Liver (tissue), 9 donors: Measurements from ENCODE around the gene FA2H. TPM values are rescaled to one million over a fixed set of nuclear protein-coding genes. Genes with fewer than 3 reads are reported as not detected.

ENCODE experiments used
- DNase-seq: peaks from one replicate; pipeline ENCODE4 v3.0.0-alpha.2; 2017; ENCODE audit warnings: low spot score
- H3K27ac ChIP-seq, 2 donors: one replicate each; pipeline ENCODE4 v1.7.0; 2013; ENCODE audit warnings: inconsistent platforms in 2 of 2, low read length in 2 of 2, control low read depth in 1 of 2, low read depth in 1 of 2, mild to moderate bottlenecking in 1 of 2
- H3K27me3 ChIP-seq, 4 donors: one replicate each; pipeline versions ENCODE4 v1.6.1 to v1.7.0; 2013; ENCODE audit warnings: low read length in 3 of 4, inconsistent platforms in 1 of 4, mild to moderate bottlenecking in 1 of 4, moderate library complexity in 1 of 4; ENCODE audit not compliant: control insufficient read depth in 4 of 4, insufficient read depth in 4 of 4
- H3K36me3 ChIP-seq, 4 donors: one replicate each; pipeline versions ENCODE4 v1.6.1 to v1.7.0; 2013; ENCODE audit warnings: low read length in 3 of 4, mild to moderate bottlenecking in 3 of 4, low read depth in 1 of 4, moderate library complexity in 1 of 4; ENCODE audit not compliant: control insufficient read depth in 4 of 4, insufficient read depth in 3 of 4
- H3K4me1 ChIP-seq, 4 donors: one replicate each; pipeline versions ENCODE4 v1.6.1 to v1.7.0; 2013; ENCODE audit warnings: low read length in 3 of 4, mild to moderate bottlenecking in 3 of 4, moderate library complexity in 1 of 4; ENCODE audit not compliant: control insufficient read depth in 4 of 4, insufficient read depth in 4 of 4
- H3K4me3 ChIP-seq, 3 donors: one replicate each; pipeline versions ENCODE4 v1.6.1 to v1.7.0; 2013; ENCODE audit warnings: low read length in 3 of 3, control low read depth in 1 of 3, low read depth in 1 of 3, mild to moderate bottlenecking in 1 of 3
- H3K9ac ChIP-seq, 2 donors: one replicate each; pipeline ENCODE4 v1.7.0; 2013; ENCODE audit warnings: low read length in 2 of 2, mild to moderate bottlenecking in 2 of 2, moderate library complexity in 2 of 2, control low read depth in 1 of 2, low read depth in 1 of 2
- H3K9me3 ChIP-seq, 4 donors: one replicate each; pipeline versions ENCODE4 v1.6.1 to v1.7.0; 2013; ENCODE audit warnings: low read length in 3 of 4; ENCODE audit not compliant: control insufficient read depth in 4 of 4
- EGR1 ChIP-seq, 2 donors: IDR thresholded peaks; 2 replicates each; pipeline ENCODE4 v1.6.1; 2016 to 2018; ENCODE audit warnings: antibody characterized with exemption in 2 of 2, low read depth in 2 of 2
- FOXA1 ChIP-seq: IDR thresholded peaks from 2 replicates; pipeline ENCODE4 v1.6.1; 2016; ENCODE audit warnings: antibody characterized with exemption
- FOXA2 ChIP-seq: IDR thresholded peaks from 2 replicates; pipeline ENCODE4 v1.6.1; 2016; ENCODE audit warnings: antibody characterized with exemption
- GABPA ChIP-seq, 2 donors: IDR thresholded peaks in 1 of 2; conservative IDR thresholded peaks in 1 of 2; 2 replicates each; pipeline ENCODE4 v1.6.1; 2016; ENCODE audit warnings: antibody characterized with exemption in 2 of 2, mild to moderate bottlenecking in 1 of 2, moderate library complexity in 1 of 2
- HNF4A ChIP-seq, 2 donors: conservative IDR thresholded peaks; 2 replicates each; pipeline ENCODE4 v1.6.1; 2016; ENCODE audit warnings: antibody characterized with exemption in 2 of 2, mild to moderate bottlenecking in 2 of 2
- HNF4G ChIP-seq: IDR thresholded peaks from 2 replicates; pipeline ENCODE4 v1.6.1; 2016; ENCODE audit warnings: antibody characterized with exemption
- JUND ChIP-seq, 2 donors: IDR thresholded peaks; 2 replicates each; pipeline ENCODE4 v1.6.1; 2016; ENCODE audit warnings: antibody characterized with exemption in 2 of 2
- NR2F2 ChIP-seq: IDR thresholded peaks from 2 replicates; pipeline ENCODE4 v1.6.1; 2016; ENCODE audit warnings: antibody characterized with exemption
- RAD21 ChIP-seq, 2 donors: IDR thresholded peaks; 2 replicates each; pipeline ENCODE4 v1.6.1; 2016; ENCODE audit warnings: antibody characterized with exemption in 2 of 2, mild to moderate bottlenecking in 2 of 2
- RXRA ChIP-seq, 2 donors: IDR thresholded peaks; 2 replicates each; pipeline ENCODE4 v1.6.1; 2017 to 2018; ENCODE audit warnings: antibody characterized with exemption in 2 of 2, mild to moderate bottlenecking in 1 of 2
- SP1 ChIP-seq: IDR thresholded peaks from 2 replicates; pipeline ENCODE4 v1.6.1; 2018; ENCODE audit warnings: antibody characterized with exemption, mild to moderate bottlenecking
- TAF1 ChIP-seq: conservative IDR thresholded peaks from 2 replicates; pipeline ENCODE4 v1.6.1; 2016; ENCODE audit warnings: antibody characterized with exemption, mild to moderate bottlenecking
- YY1 ChIP-seq: IDR thresholded peaks from 2 replicates; pipeline ENCODE4 v1.6.1; 2016; ENCODE audit warnings: antibody characterized with exemption, mild to moderate bottlenecking
- WGBS: extraction: QIAGEN DNeasy Blood & Tissue Kit; methylation state at CpG from one replicate; pipeline ENCODE4 v1.1.7; 2013; 5-methylcytosine and 5-hydroxymethylcytosine counted together
- polyA plus RNA-seq, 2 donors: library from polyadenylated mRNA; stranded (reverse) in 1 of 2; unstranded in 1 of 2; fragments of 200-250 nt in 1 of 2; fragments of >200 nt in 1 of 2; fragmentation: Nextera tagmentation in 1 of 2; extraction: Ambion mirVana in 1 of 2; gene quantifications; one replicate each; pipeline versions ENCODE4 v1.2.1 to v1.2.3, GENCODE V29; 2013 to 2015
- total RNA-seq, 2 donors: library from RNA; depleted of rRNA; stranded (reverse); fragments of >200 nt; gene quantifications; one replicate each; pipeline ENCODE4 v1.2.3, GENCODE V29; 2014
- TF ChIP-seq, protein P1 (sequence below): IDR thresholded peaks from 2 replicates; pipeline ENCODE4 v1.6.1; 2016; ENCODE audit warnings: antibody characterized with exemption, mild to moderate bottlenecking
- TF ChIP-seq, protein P2 (sequence below): fragments of 150-350 bp; IDR thresholded peaks from 2 replicates; pipeline ENCODE4 v1.5.1; 2017; ENCODE audit warnings: improper control_type of control experiment, low read depth, low read length; ENCODE audit not compliant: missing input control
- TF ChIP-seq, protein P3 (sequence below): IDR thresholded peaks from 2 replicates; pipeline ENCODE4 v1.6.1; 2016; ENCODE audit warnings: antibody characterized with exemption
- TF ChIP-seq, protein P4 (sequence below): IDR thresholded peaks from 2 replicates; pipeline ENCODE4 v1.6.1; 2016; ENCODE audit warnings: antibody characterized with exemption
- TF ChIP-seq, protein P5 (sequence below): IDR thresholded peaks from 2 replicates; pipeline ENCODE4 v1.6.1; 2016; ENCODE audit warnings: antibody characterized with exemption
- donor health status: healthy.
- donor health status: healthy.
- donor health status: healthy.
- donor health status: healthy.
- donor health status: healthy.

FA2H gene
- total and polyA plus RNA-seq, 4 donors = 0.02 to 0.17 (median 0.14) TPM; not detected in 1

DNA sequence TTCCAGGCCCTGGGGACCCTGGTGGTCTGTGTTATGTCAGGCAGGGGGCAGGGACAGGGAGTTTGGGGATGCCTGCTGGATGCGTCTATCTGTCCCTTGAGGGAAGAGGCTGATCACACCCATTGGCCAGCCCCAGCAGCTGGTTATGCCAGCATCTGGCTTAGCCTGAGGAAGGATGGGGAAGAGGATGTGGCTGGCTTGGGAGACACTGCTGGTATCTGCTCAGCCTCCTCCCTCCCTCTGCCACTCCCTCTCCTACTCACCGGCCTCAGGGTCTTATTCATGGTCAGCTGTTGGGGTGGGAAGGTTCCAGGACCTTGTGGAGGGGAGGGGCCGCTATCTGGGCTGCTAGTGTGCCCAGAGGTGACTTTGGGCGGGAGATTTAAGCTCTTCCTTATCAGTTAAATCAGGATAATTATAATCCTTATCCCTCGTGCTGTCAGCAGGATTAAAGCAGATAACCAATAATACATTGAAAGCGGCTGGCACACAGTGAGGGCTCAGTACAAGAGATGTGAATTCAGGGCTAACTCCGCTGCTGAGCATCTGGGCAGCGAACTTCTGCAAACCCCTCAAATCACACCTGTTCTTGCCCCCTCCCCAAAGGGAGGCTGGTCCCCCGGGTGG, 38.0 kb downstream of the FA2H start:
- no peak for DNase-seq
- TF ChIP-seq, protein P1, sequence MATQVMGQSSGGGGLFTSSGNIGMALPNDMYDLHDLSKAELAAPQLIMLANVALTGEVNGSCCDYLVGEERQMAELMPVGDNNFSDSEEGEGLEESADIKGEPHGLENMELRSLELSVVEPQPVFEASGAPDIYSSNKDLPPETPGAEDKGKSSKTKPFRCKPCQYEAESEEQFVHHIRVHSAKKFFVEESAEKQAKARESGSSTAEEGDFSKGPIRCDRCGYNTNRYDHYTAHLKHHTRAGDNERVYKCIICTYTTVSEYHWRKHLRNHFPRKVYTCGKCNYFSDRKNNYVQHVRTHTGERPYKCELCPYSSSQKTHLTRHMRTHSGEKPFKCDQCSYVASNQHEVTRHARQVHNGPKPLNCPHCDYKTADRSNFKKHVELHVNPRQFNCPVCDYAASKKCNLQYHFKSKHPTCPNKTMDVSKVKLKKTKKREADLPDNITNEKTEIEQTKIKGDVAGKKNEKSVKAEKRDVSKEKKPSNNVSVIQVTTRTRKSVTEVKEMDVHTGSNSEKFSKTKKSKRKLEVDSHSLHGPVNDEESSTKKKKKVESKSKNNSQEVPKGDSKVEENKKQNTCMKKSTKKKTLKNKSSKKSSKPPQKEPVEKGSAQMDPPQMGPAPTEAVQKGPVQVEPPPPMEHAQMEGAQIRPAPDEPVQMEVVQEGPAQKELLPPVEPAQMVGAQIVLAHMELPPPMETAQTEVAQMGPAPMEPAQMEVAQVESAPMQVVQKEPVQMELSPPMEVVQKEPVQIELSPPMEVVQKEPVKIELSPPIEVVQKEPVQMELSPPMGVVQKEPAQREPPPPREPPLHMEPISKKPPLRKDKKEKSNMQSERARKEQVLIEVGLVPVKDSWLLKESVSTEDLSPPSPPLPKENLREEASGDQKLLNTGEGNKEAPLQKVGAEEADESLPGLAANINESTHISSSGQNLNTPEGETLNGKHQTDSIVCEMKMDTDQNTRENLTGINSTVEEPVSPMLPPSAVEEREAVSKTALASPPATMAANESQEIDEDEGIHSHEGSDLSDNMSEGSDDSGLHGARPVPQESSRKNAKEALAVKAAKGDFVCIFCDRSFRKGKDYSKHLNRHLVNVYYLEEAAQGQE = no peak
- TF ChIP-seq JUND (IDR thresholded peaks at IDR 0.05) = no peak
- TF ChIP-seq, protein P2, sequence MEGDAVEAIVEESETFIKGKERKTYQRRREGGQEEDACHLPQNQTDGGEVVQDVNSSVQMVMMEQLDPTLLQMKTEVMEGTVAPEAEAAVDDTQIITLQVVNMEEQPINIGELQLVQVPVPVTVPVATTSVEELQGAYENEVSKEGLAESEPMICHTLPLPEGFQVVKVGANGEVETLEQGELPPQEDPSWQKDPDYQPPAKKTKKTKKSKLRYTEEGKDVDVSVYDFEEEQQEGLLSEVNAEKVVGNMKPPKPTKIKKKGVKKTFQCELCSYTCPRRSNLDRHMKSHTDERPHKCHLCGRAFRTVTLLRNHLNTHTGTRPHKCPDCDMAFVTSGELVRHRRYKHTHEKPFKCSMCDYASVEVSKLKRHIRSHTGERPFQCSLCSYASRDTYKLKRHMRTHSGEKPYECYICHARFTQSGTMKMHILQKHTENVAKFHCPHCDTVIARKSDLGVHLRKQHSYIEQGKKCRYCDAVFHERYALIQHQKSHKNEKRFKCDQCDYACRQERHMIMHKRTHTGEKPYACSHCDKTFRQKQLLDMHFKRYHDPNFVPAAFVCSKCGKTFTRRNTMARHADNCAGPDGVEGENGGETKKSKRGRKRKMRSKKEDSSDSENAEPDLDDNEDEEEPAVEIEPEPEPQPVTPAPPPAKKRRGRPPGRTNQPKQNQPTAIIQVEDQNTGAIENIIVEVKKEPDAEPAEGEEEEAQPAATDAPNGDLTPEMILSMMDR = no peak
- no peak for TF ChIP-seq RXRA (IDR thresholded peaks at IDR 0.05)
- no peak for TF ChIP-seq HNF4G
- TF ChIP-seq EGR1 (IDR thresholded peaks at IDR 0.05; ENCODE audit: low read depth in 2 of 2) = no peak
- no peak for TF ChIP-seq TAF1
- TF ChIP-seq FOXA1 = no peak
- TF ChIP-seq, protein P3, sequence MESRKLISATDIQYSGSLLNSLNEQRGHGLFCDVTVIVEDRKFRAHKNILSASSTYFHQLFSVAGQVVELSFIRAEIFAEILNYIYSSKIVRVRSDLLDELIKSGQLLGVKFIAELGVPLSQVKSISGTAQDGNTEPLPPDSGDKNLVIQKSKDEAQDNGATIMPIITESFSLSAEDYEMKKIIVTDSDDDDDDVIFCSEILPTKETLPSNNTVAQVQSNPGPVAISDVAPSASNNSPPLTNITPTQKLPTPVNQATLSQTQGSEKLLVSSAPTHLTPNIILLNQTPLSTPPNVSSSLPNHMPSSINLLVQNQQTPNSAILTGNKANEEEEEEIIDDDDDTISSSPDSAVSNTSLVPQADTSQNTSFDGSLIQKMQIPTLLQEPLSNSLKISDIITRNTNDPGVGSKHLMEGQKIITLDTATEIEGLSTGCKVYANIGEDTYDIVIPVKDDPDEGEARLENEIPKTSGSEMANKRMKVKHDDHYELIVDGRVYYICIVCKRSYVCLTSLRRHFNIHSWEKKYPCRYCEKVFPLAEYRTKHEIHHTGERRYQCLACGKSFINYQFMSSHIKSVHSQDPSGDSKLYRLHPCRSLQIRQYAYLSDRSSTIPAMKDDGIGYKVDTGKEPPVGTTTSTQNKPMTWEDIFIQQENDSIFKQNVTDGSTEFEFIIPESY = no peak
- TF ChIP-seq SP1 = no peak
- no peak for TF ChIP-seq HNF4A (conservative IDR thresholded peaks at IDR 0.05)
- TF ChIP-seq GABPA (IDR thresholded peaks at IDR 0.05 in 1 of 2, conservative IDR thresholded peaks at IDR 0.05 in 1 of 2) = no peak
- TF ChIP-seq, protein P4, sequence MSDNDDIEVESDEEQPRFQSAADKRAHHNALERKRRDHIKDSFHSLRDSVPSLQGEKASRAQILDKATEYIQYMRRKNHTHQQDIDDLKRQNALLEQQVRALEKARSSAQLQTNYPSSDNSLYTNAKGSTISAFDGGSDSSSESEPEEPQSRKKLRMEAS = no peak
- TF ChIP-seq YY1 = no peak
- TF ChIP-seq RAD21 (IDR thresholded peaks at IDR 0.05) = no peak
- TF ChIP-seq FOXA2 = no peak
- TF ChIP-seq, protein P5, sequence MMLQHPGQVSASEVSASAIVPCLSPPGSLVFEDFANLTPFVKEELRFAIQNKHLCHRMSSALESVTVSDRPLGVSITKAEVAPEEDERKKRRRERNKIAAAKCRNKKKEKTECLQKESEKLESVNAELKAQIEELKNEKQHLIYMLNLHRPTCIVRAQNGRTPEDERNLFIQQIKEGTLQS = no peak
- TF ChIP-seq NR2F2 = no peak
- peaks cover 0 to 4% (median 0%) of the 10 kb centered on the region in 4 donors for H3K27me3 ChIP-seq

More for the DNA sequence above, 38.0 kb downstream of the FA2H start:
- Histone ChIP-seq H3K4me1 (no peaks in the 10 kb centered on the region), H3K9me3 (no peaks in the 10 kb centered on the region), H3K4me3 (no peak overlapping the region), H3K9ac (no peak overlapping the region), H3K27ac (no peak overlapping the region), H3K36me3 (no peaks in the 10 kb centered on the region)
- WGBS = 80% methylated on average over 9 of the region's 9 CpGs
